Panc1 (cell line): ENCODE data around the gene DENND5B.

ENCODE experiments used
- CTCF ChIP-seq: fragments of 450-650 bp; IDR thresholded peaks from 2 replicates; pipeline ENCODE4 v1.5.1; 2017; ENCODE audit warnings: mild to moderate bottlenecking
- REST ChIP-seq, 2 experiments: IDR thresholded peaks; 2 replicates each; pipeline ENCODE4 v1.6.1; 2011 to 2012; ENCODE audit warnings: low read depth in 2 of 2, control low read depth in 1 of 2, low read length in 1 of 2, mild to moderate bottlenecking in 1 of 2, moderate library complexity in 1 of 2; ENCODE audit not compliant: insufficient read depth in 1 of 2
- SIN3A ChIP-seq: IDR thresholded peaks from 2 replicates; pipeline ENCODE4 v1.6.1; 2012; ENCODE audit warnings: low read depth, mild to moderate bottlenecking, low read length, moderate library complexity, borderline replicate concordance; ENCODE audit not compliant: insufficient read depth

DNA sequence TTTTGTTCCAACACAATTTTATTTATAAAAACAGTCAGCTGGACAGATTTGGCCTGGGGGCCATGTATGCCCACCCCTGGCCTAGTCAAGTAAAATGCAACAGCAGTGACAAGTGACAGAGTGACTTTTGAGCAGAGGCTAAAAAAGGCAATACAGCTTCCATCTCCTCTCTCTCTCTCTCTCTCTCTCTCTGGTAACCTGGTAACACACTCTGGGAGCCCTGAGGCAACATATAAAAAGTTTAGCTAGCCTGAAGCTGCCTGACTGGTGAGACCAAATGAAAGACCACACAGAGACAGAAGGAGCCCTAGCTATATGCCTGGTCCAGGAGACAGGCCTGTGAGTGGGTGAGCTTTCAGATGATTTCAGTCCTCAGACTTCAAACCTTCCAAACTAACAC lies 105.4 kb downstream of the DENND5B start:
- TF ChIP-seq CTCF (no peak), REST (IDR thresholded peaks at IDR 0.05; ENCODE audit: insufficient read depth in 1 of 2, low read depth in 2 of 2, low read length in 1 of 2) (no peak), SIN3A (no peak)
